Psoas muscle (tissue), 8 donors: ENCODE measurements around the gene TAAR1. TPM values are rescaled to one million over a fixed set of nuclear protein-coding genes. Genes with fewer than 3 reads are reported as not detected.

Experiments used
- ATAC-seq, 4 donors: fragments of 200-7000 bp; cut with Tn5 transposase; one replicate each; pipeline ENCODE4 v1.9.1; 2020; ENCODE audit warnings: moderate library complexity in 3 of 4, mild to moderate bottlenecking in 2 of 4
- DNase-seq, 2 donors: peaks; one replicate each; pipeline ENCODE4 v3.0.0-alpha.2; 2020
- H3K27ac ChIP-seq: fragments of 200-600 bp; one replicate; pipeline ENCODE4 v1.8.0; 2022
- H3K27me3 ChIP-seq, 3 donors: fragments of 200-600 bp in 1 of 3; one replicate each; pipeline versions ENCODE4 v1.6.1 to v1.8.0; 2013 to 2022; ENCODE audit warnings: low read length in 2 of 3, mild to moderate bottlenecking in 2 of 3, moderate library complexity in 1 of 3; ENCODE audit not compliant: insufficient read depth in 3 of 3
- H3K36me3 ChIP-seq, 2 donors: fragments of 200-600 bp in 1 of 2; one replicate each; pipeline versions ENCODE4 v1.6.1 to v1.8.0; 2013 to 2022; ENCODE audit warnings: low read depth in 1 of 2, mild to moderate bottlenecking in 1 of 2, moderate library complexity in 1 of 2; ENCODE audit not compliant: insufficient read depth in 1 of 2
- H3K4me1 ChIP-seq: fragments of 200-600 bp; one replicate; pipeline ENCODE4 v1.8.0; 2022
- H3K4me3 ChIP-seq: fragments of 200-600 bp; one replicate; pipeline ENCODE4 v1.8.0; 2022; ENCODE audit warnings: mild to moderate bottlenecking
- H3K9me3 ChIP-seq: fragments of 200-600 bp; one replicate; pipeline ENCODE4 v1.8.0; 2022
- CTCF ChIP-seq: fragments of 200-600 bp; IDR thresholded peaks from one replicate; pipeline ENCODE4 v1.8.0; 2022; ENCODE audit warnings: antibody characterized with exemption
- WGBS, 3 donors: extraction: QIAGEN DNeasy Blood & Tissue Kit; methylation state at CpG; one replicate each; pipeline versions ENCODE4 v1.1.6 to v1.1.7; 2013; 5-methylcytosine and 5-hydroxymethylcytosine counted together
- intact Hi-C, 2 donors: fragments of 100-400 bp; cut with DNase I; formaldehyde crosslinking; loops; one replicate each; pipeline versions ENCODE4 v1.11.0 to v1.14.2; 2022
- polyA plus RNA-seq, 3 donors: library from polyadenylated mRNA; stranded (reverse); fragments of 200-250 nt; gene quantifications; one replicate each; pipeline ENCODE4 v1.2.3, GENCODE V29; 2013
- total RNA-seq, 4 donors: library from RNA; stranded (reverse); fragmentation: NEBNext Ultra II Directional in 2 of 4; extraction: Animal tissue kit (Norgen Biotek cat#: 25700) in 2 of 4; gene quantifications; one replicate each; pipeline versions ENCODE4 v1.2.1 to v1.2.4, GENCODE V29; 2021 to 2023
- donor health status: healthy with polysubstance abuse.
- donor health status: DM: no; HTN: no; CAD: no; lungs with moderate emphysema.
- donor health status: Bipolar disorder and iron deficiency.
- donor health status: healthy.
- donor health status: DM: yes; HTN: yes; CAD: no.
- donor health status: DM: no; HTN: no; CAD: no.
- donor health status: DM: no; HTN: no; CAD: no.
- donor health status: DM: yes; HTN: yes; CAD: no.

Gene TAAR1
- total and polyA plus RNA-seq, 7 donors, result not detected

DNA sequence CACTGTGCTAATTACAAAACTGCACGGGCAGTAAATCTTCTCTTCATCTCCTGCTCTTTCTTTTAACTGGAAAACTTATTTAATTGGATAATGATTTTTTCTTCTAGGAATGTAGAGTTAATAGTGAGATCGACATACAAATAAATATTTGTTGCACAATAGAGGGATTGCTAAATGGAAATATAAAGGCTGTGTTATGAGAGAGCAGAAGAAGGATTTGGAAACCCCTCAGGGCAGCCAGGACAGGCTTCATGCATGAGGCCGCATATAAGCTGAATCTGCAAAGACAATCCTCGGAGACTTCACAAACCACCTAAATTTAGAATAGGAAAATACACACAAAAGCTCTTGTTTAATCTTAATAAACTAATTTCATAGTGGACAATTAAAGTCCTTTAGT, 2.9 kb upstream of the TAAR1 start:
- ATAC-seq (no peak), DNase-seq (no peak)
- Histone ChIP-seq H3K9me3 (no peaks in the 10 kb centered on the region), H3K4me1 (no peaks in the 10 kb centered on the region), H3K36me3 (no peaks in the 10 kb centered on the region), H3K27ac (no peak overlapping the region), H3K27me3 (no peaks in the 10 kb centered on the region), H3K4me3 (no peak overlapping the region)
- intact Hi-C loops, result no loop called here
- WGBS, 3 donors, result 75 to 85% (median 75%) methylated on average over 4 of the region's 4 CpGs
- no peak for TF ChIP-seq CTCF

GRCh38 chr6:132651062-132651461, 7.9 kb downstream of the TAAR1 start:
- no peaks in the 10 kb centered on the region for H3K27me3 ChIP-seq
- ATAC-seq, result no peak
- intact Hi-C loops, result no loop called here
- H3K27ac ChIP-seq, result no peak overlapping the region
- TF ChIP-seq CTCF, result no peak
- no peaks in the 10 kb centered on the region for H3K4me1 ChIP-seq
- WGBS, 3 donors, result 73 to 78% (median 75%) methylated on average over 3 of the region's 3 CpGs
- DNase-seq, result no peak
- H3K4me3 ChIP-seq, result no peak overlapping the region
- no peaks in the 10 kb centered on the region for H3K36me3 ChIP-seq
- no peaks in the 10 kb centered on the region for H3K9me3 ChIP-seq

DNA sequence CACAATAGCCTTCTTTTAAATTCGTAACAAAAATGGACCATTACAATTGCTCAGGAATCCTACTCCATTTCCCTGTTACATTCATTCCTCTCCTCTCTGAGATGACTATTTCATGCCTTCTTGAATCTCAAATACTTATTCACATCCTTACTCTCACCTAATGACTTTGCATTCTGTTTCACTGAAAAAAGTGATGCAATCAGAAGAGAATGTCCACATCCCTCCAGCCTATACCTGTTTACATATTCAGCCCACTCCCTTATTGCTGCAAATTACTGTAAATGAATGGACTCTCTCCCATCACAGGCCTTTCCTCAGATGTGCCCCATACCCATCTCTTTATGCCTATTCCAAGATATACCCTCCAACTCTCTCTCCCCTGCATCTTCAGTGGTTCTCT, 8.6 kb downstream of the TAAR1 start:
- WGBS, 3 donors, result 61 to 78% (median 67%) methylated on average over 1 of the region's 1 CpG
- Histone ChIP-seq H3K4me1 (no peaks in the 10 kb centered on the region), H3K36me3 (no peaks in the 10 kb centered on the region), H3K9me3 (no peaks in the 10 kb centered on the region), H3K27ac (no peak overlapping the region), H3K27me3 (no peaks in the 10 kb centered on the region), H3K4me3 (no peak overlapping the region)
- intact Hi-C loops, result no loop called here
- DNase-seq, result no peak
- TF ChIP-seq CTCF, result no peak
- ATAC-seq, result no peak

GRCh38 chr6:132648828-132649227, 10.2 kb downstream of the TAAR1 start:
- 65 to 78% (median 73%) methylated on average over 2 of the region's 2 CpGs for WGBS, 3 donors

More at GRCh38 chr6:132648828-132649227, 10.2 kb downstream of the TAAR1 start:
- ATAC-seq (no peak), DNase-seq (no peak)
- Histone ChIP-seq H3K36me3 (no peaks in the 10 kb centered on the region), H3K4me3 (no peak overlapping the region), H3K27ac (no peak overlapping the region), H3K27me3 (no peaks in the 10 kb centered on the region), H3K9me3 (no peaks in the 10 kb centered on the region), H3K4me1 (no peaks in the 10 kb centered on the region)
- TF ChIP-seq CTCF, result no peak
- intact Hi-C loops, result no loop called here
